Astrocyte of the spinal cord (primary cell): ENCODE data around the gene OR51F1.
"Not testable (repeated sequence)": the region's sequence is repeated elsewhere in the genome, so short reads cannot be mapped to it uniquely, and the experiment has no call there.

Source experiments
- DNase-seq: peaks from one replicate; pipeline ENCODE4 v3.0.0; 2011; ENCODE audit warnings: low read depth, low spot score
- H3K4me3 ChIP-seq: 2 replicates; pipeline ENCODE4 v1.5.1; 2011; ENCODE audit warnings: low read depth, mild to moderate bottlenecking, low read length, moderate library complexity
- CTCF ChIP-seq: IDR thresholded peaks from 2 replicates; pipeline ENCODE4 v1.5.1; 2012; ENCODE audit warnings: low read depth, mild to moderate bottlenecking, low read length, inconsistent platforms
- in situ Hi-C: cut with HindIII; loops from 2 replicates; pipeline ENCODE4 v1.10.0; 2017; ENCODE audit warnings: low sequenced_read_pairs

OR51F1 gene

DNA sequence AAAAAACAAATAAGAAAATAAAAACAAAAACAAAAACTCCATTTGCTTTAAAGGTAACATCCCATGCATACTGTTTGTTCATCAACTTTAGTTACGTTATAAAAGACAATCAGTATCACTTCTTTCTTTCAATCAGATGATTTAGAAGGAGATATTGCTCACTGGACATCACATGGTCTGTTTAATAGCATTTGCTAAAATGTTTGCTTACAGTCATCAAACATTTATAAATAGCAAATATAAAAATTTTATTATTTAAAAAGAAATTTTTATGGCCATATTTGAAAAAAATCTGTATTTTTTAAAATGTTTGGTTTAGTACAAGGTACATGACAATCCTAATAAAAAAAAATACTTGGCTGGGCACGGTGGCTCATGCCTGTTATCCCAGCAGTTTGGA is 42.6 kb downstream of the OR51F1 start:
- no peak overlapping the region for H3K4me3 ChIP-seq
- no peak for DNase-seq
- TF ChIP-seq CTCF, result no peak
- in situ Hi-C loops, result no loop called here

DNA sequence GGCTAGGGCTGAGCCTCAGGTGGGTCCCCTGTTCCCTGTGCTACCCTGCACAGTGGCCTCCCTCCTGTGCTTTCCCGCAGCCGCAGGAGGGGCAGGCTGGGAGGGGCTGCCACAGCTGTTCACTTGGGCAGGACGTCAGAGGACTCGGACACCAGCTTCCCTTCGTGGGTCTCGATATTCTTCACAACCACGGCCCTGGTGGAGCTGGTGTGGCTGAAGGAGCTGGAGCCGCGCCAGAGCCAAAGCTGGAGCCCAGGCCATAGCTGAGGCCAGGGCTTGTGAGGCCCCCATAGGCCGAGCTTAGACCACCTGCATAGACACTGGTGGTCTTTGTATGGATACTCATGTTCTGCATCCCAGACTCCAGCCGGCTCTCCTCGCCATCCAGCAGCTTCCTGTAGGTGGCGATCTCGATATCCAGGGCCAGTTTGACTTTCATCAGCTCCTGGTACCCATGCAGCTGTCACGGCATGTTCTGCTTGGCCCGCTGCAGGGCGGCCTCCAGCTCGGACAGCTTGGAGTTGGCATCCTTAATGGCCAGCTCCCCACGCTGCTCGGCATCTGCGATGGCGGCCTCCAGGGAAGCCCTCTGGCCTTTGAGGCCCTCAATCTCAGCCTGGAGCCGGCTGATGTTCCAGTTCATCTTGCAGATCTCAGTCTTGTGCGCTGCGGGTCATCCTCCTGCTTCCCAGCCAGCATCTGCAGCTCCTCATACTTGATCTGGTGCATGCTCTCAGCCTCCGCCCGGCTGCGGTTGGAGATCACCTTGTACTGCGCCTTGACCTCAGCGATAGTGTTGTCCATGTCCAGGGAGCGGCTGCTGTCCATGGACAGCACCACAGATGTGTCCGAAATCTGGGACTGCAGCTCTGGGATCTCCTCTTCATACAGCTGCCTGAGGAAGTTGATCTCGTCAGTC is 46.9 kb downstream of the OR51F1 start:
- H3K4me3 ChIP-seq, in situ Hi-C loops: not testable (repeated sequence)

More for the DNA sequence above, 46.9 kb downstream of the OR51F1 start:
- DNase-seq, result not testable (repeated sequence)
